ENCODE measurements around the gene MS4A3. TPM values are rescaled to one million over a fixed set of nuclear protein-coding genes. Genes with fewer than 3 reads are reported as not detected.
"Not testable (repeated sequence)": the region's sequence is repeated elsewhere in the genome, so short reads cannot be mapped to it uniquely, and the experiment has no call there.

MS4A3 gene
- total RNA-seq, 1 experiment from 2014 or later, result not detected

DNA sequence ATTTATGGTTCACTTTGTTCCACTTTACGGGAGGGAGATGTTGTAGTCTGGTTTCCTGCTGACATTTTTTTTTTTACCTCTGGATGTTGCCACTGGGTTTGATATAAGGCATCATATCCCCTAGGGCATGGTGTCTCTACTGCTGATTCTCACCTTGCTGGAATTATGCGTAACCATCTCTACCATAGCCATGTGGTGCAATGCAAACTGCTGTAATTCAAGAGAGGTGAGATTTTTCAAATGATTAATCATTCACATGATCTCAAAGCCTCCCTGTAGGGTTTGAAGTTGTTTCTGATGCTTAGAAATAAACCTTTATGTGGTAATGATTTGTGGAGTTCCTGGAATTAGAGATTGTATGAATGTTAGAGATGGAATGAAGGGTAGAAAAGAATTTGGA is 13.0 kb downstream of the MS4A3 start:
- no peaks in the 10 kb centered on the region for H3K79me2 ChIP-seq (ENCODE audit: insufficient read depth, low read length)
- H2AFZ ChIP-seq (ENCODE audit: low read length), result no peak overlapping the region
- no peaks in the 10 kb centered on the region for H3K23me2 ChIP-seq (ENCODE audit: insufficient read length, low read depth, low read length, poor library complexity, severe bottlenecking)
- H2BK15ac ChIP-seq (ENCODE audit: low read depth, low read length), result no peak overlapping the region
- no peak overlapping the region for H3K23ac ChIP-seq (ENCODE audit: insufficient read length, low read depth, low read length)
- WGBS (ENCODE audit: extremely low coverage, insufficient read length, low lambda C conversion rate), result no CpG with 5 or more reads among the region's 2 CpGs
- DNase-seq, result no peak
- H4K8ac ChIP-seq (replicated peaks; ENCODE audit: insufficient read length, low read depth, low read length), result no peak overlapping the region
- TF ChIP-seq, protein P1, sequence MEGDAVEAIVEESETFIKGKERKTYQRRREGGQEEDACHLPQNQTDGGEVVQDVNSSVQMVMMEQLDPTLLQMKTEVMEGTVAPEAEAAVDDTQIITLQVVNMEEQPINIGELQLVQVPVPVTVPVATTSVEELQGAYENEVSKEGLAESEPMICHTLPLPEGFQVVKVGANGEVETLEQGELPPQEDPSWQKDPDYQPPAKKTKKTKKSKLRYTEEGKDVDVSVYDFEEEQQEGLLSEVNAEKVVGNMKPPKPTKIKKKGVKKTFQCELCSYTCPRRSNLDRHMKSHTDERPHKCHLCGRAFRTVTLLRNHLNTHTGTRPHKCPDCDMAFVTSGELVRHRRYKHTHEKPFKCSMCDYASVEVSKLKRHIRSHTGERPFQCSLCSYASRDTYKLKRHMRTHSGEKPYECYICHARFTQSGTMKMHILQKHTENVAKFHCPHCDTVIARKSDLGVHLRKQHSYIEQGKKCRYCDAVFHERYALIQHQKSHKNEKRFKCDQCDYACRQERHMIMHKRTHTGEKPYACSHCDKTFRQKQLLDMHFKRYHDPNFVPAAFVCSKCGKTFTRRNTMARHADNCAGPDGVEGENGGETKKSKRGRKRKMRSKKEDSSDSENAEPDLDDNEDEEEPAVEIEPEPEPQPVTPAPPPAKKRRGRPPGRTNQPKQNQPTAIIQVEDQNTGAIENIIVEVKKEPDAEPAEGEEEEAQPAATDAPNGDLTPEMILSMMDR (conservative IDR thresholded peaks at IDR 0.05), result no peak
- no peaks in the 10 kb centered on the region for H3K79me1 ChIP-seq (ENCODE audit: insufficient read depth, low read depth, low read length, poor library complexity, severe bottlenecking)
- H4K5ac ChIP-seq (ENCODE audit: insufficient read length, low read depth, low read length), result no peak overlapping the region
- no peaks in the 10 kb centered on the region for H4K20me1 ChIP-seq (ENCODE audit: control insufficient read depth, insufficient read depth, insufficient read length)
- no peak overlapping the region for H3K56ac ChIP-seq (ENCODE audit: insufficient read length, low read depth, low read length)
- H3K4me1 Mint-ChIP-seq, result no peaks in the 10 kb centered on the region
- no peak overlapping the region for H2AK5ac ChIP-seq (ENCODE audit: insufficient read length, low read length)
- no peak overlapping the region for H3T11ph ChIP-seq (ENCODE audit: low read length)
- H2BK20ac ChIP-seq (ENCODE audit: low read depth, low read length, poor library complexity, severe bottlenecking), result no peak overlapping the region
- peaks cover 4 to 14% (median 6%) of the 10 kb centered on the region in 3 experiments; a peak in 3 of 7 replicates for H3K36me3 Mint-ChIP-seq (ENCODE audit: insufficient read depth in 1 of 3, low read depth in 3 of 3)
- no peak overlapping the region for H2BK5ac ChIP-seq (ENCODE audit: insufficient read length, low read length)
- H3K14ac ChIP-seq (ENCODE audit: insufficient read depth, low read length), result no peak overlapping the region
- no peak overlapping the region for H3K27ac ChIP-seq (ENCODE audit: insufficient read length, low read depth, low read length)
- no peak overlapping the region for H3K4ac ChIP-seq (ENCODE audit: low read depth, low read length)
- no peaks in the 10 kb centered on the region for H3K27me3 ChIP-seq (ENCODE audit: insufficient read depth, low read length)
- peaks cover 2% of the 10 kb centered on the region for H3K27me3 Mint-ChIP-seq (ENCODE audit: low read depth)
- H3K9ac ChIP-seq (ENCODE audit: extremely low read depth, insufficient read length, low read length), result no peak overlapping the region
- H2BK120ac ChIP-seq (ENCODE audit: low read depth, low read length, poor library complexity, severe bottlenecking), result no peak overlapping the region
- H3K4me2 ChIP-seq (ENCODE audit: insufficient read depth, insufficient read length, low read length), result no peak overlapping the region
- no peak overlapping the region for H3K27ac Mint-ChIP-seq
- no peaks in the 10 kb centered on the region for H3K9me3 ChIP-seq (ENCODE audit: control insufficient read depth, low read depth, low read length)
- peaks cover 11 to 16% of the 10 kb centered on the region in 2 experiments for H3K9me3 Mint-ChIP-seq
- H2BK12ac ChIP-seq (ENCODE audit: insufficient read length, low read depth, low read length), result no peak overlapping the region
- H3K4me1 ChIP-seq (ENCODE audit: insufficient read depth, low read length), result no peaks in the 10 kb centered on the region
- no peak overlapping the region for H4K91ac ChIP-seq (ENCODE audit: insufficient read length, low read depth, low read length)
- no peak overlapping the region for H3K4me3 Mint-ChIP-seq
- no peak overlapping the region for H3K18ac ChIP-seq (ENCODE audit: insufficient read length, low read depth, low read length)

DNA sequence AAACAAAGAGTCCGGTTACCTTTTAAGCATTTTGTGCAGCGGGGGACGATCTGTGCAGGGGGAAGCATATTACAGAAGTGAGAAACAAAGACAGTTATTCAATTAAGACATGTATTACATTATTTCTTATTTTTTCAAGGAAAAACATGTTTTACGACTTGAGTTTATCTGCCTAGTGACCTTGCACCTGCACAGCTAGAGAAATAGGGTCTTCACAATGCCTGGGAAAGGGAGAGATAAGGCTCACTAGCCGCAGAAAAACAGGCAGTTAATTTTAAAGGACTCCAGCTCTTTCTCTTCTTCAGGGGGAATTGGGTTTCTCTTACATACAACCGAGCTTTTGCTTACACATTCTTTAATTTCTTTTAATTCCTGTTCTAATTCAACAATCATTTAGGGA is 15.2 kb downstream of the MS4A3 start:
- H3K4me1 Mint-ChIP-seq; H3K9ac ChIP-seq (ENCODE audit: extremely low read depth, insufficient read length, low read length); H3K14ac ChIP-seq (ENCODE audit: insufficient read depth, low read length); H3K4me1 ChIP-seq (ENCODE audit: insufficient read depth, low read length); H2BK12ac ChIP-seq (ENCODE audit: insufficient read length, low read depth, low read length); H4K5ac ChIP-seq (ENCODE audit: insufficient read length, low read depth, low read length); H2AK5ac ChIP-seq (ENCODE audit: insufficient read length, low read length); H3K4me3 Mint-ChIP-seq; H4K91ac ChIP-seq (ENCODE audit: insufficient read length, low read depth, low read length); H3K27ac ChIP-seq (ENCODE audit: insufficient read length, low read depth, low read length); DNase-seq; H3K23ac ChIP-seq (ENCODE audit: insufficient read length, low read depth, low read length); H2BK120ac ChIP-seq (ENCODE audit: low read depth, low read length, poor library complexity, severe bottlenecking); H2BK20ac ChIP-seq (ENCODE audit: low read depth, low read length, poor library complexity, severe bottlenecking); H3K56ac ChIP-seq (ENCODE audit: insufficient read length, low read depth, low read length); H2BK5ac ChIP-seq (ENCODE audit: insufficient read length, low read length); H3K79me2 ChIP-seq (ENCODE audit: insufficient read depth, low read length); H4K8ac ChIP-seq (replicated peaks; ENCODE audit: insufficient read length, low read depth, low read length); H3K18ac ChIP-seq (ENCODE audit: insufficient read length, low read depth, low read length); H3K4ac ChIP-seq (ENCODE audit: low read depth, low read length); H3K23me2 ChIP-seq (ENCODE audit: insufficient read length, low read depth, low read length, poor library complexity, severe bottlenecking); H4K20me1 ChIP-seq (ENCODE audit: control insufficient read depth, insufficient read depth, insufficient read length); H2BK15ac ChIP-seq (ENCODE audit: low read depth, low read length); H3K9me3 ChIP-seq (ENCODE audit: control insufficient read depth, low read depth, low read length); H3K27me3 Mint-ChIP-seq (ENCODE audit: low read depth); H3K27me3 ChIP-seq (ENCODE audit: insufficient read depth, low read length); H3T11ph ChIP-seq (ENCODE audit: low read length); H3K79me1 ChIP-seq (ENCODE audit: insufficient read depth, low read depth, low read length, poor library complexity, severe bottlenecking); H2AFZ ChIP-seq (ENCODE audit: low read length); H3K27ac Mint-ChIP-seq; H3K4me2 ChIP-seq (ENCODE audit: insufficient read depth, insufficient read length, low read length): not testable (repeated sequence)
- peaks cover 4 to 14% (median 6%) of the 10 kb centered on the region in 3 experiments; a peak in 4 of 7 replicates for H3K36me3 Mint-ChIP-seq (ENCODE audit: insufficient read depth in 1 of 3, low read depth in 3 of 3)
- no CpG with 5 or more reads among the region's 6 CpGs for WGBS (ENCODE audit: extremely low coverage, insufficient read length, low lambda C conversion rate)
- peaks cover 13 to 16% of the 10 kb centered on the region in 2 experiments for H3K9me3 Mint-ChIP-seq

Data from H9 (cell line).